ENCODE results near the gene NLRP9. TPM values are rescaled to one million over a fixed set of nuclear protein-coding genes. Genes with fewer than 3 reads are reported as not detected.
A peak's percentile ranks its signal among the peaks of the same experiment; 100 is the strongest.

The NLRP9 gene
- polyA plus RNA-seq, 6 donors from 2014 or later: not detected

GRCh38 chr19:55672418-55672817 lies 65.8 kb downstream of the NLRP9 start:
- Mint-ChIP-seq H3K4me3 (peak overlapping the region in 1 of 8 donors; percentile 76), H3K4me1 (peaks cover 36 to 67% (median 52%) of the 10 kb centered on the region in 3 donors), H3K9me3 (no peaks in the 10 kb centered on the region), H3K27ac (peak overlapping the region in 5 of 6 donors; percentile 27 to 96 (median 63)), H3K36me3 (peaks cover 0 to 15% of the 10 kb centered on the region in 2 donors), H3K27me3 (no peaks in the 10 kb centered on the region)
- DNase-seq: no peak
- no peak for ATAC-seq (ENCODE audit: low read depth in 2 of 2)

- H3K4me1 Mint-ChIP-seq: peaks cover 29 to 57% (median 39%) of the 10 kb centered on the region in 3 donors
- DNase-seq (no peak), ATAC-seq (ENCODE audit: low read depth in 2 of 2) (no peak)
- peaks cover 0 to 8% of the 10 kb centered on the region in 2 donors for H3K36me3 Mint-ChIP-seq
- H3K4me3 Mint-ChIP-seq: peak overlapping the region in 1 of 8 donors; percentile 69
- H3K27ac Mint-ChIP-seq: peak overlapping the region in 3 of 6 donors; percentile 36 to 87 (median 82)
- H3K27me3 Mint-ChIP-seq: no peaks in the 10 kb centered on the region
- H3K9me3 Mint-ChIP-seq: no peaks in the 10 kb centered on the region
Measured at GRCh38 chr19:55671054-55671378, 67.2 kb downstream of the NLRP9 start.

GRCh38 chr19:55670280-55671053 lies 67.7 kb downstream of the NLRP9 start:
- no peak for DNase-seq
- Mint-ChIP-seq H3K27me3 (no peaks in the 10 kb centered on the region), H3K4me1 (peaks cover 25 to 55% (median 34%) of the 10 kb centered on the region in 3 donors), H3K36me3 (peaks cover 0 to 4% of the 10 kb centered on the region in 2 donors), H3K9me3 (no peaks in the 10 kb centered on the region), H3K27ac (peak overlapping the region in 1 of 6 donors; percentile 85), H3K4me3 (peak overlapping the region in 1 of 8 donors; percentile 69)
- no peak for ATAC-seq (ENCODE audit: low read depth in 2 of 2)

GRCh38 chr19:55669418-55670279 lies 68.6 kb downstream of the NLRP9 start:
- Mint-ChIP-seq H3K4me1 (peaks cover 23 to 51% (median 33%) of the 10 kb centered on the region in 3 donors), H3K4me3 (peak overlapping the region in 1 of 8 donors; percentile 30), H3K27me3 (no peaks in the 10 kb centered on the region), H3K36me3 (no peaks in the 10 kb centered on the region), H3K27ac (peak overlapping the region in 1 of 6 donors; percentile 36), H3K9me3 (no peaks in the 10 kb centered on the region)
- DNase-seq (no peak), ATAC-seq (ENCODE audit: low read depth in 2 of 2) (no peak)

- peak overlapping the region in 1 of 6 donors; percentile 36 for H3K27ac Mint-ChIP-seq
- no peaks in the 10 kb centered on the region for H3K27me3 Mint-ChIP-seq
- H3K4me1 Mint-ChIP-seq: peaks cover 18 to 47% (median 34%) of the 10 kb centered on the region in 3 donors
- H3K4me3 Mint-ChIP-seq: no peak overlapping the region
- H3K9me3 Mint-ChIP-seq: no peaks in the 10 kb centered on the region
- DNase-seq (no peak), ATAC-seq (ENCODE audit: low read depth in 2 of 2) (no peak)
- H3K36me3 Mint-ChIP-seq: peaks cover 0 to 6% of the 10 kb centered on the region in 2 donors
Measured at GRCh38 chr19:55668603-55669348, 69.4 kb downstream of the NLRP9 start.

- Mint-ChIP-seq H3K36me3 (peaks cover 3 to 14% of the 10 kb centered on the region in 2 donors), H3K27ac (peak overlapping the region in 1 of 6 donors; percentile 41), H3K4me1 (peaks cover 23 to 49% (median 29%) of the 10 kb centered on the region in 3 donors), H3K27me3 (no peaks in the 10 kb centered on the region), H3K4me3 (no peak overlapping the region), H3K9me3 (no peaks in the 10 kb centered on the region)
- ATAC-seq (ENCODE audit: low read depth in 2 of 2): no peak
- DNase-seq: no peak
Measured at GRCh38 chr19:55667958-55668357, 70.2 kb downstream of the NLRP9 start.

- Mint-ChIP-seq H3K36me3 (peaks cover 7 to 18% of the 10 kb centered on the region in 2 donors), H3K27me3 (no peaks in the 10 kb centered on the region), H3K4me1 (peaks cover 28 to 53% (median 31%) of the 10 kb centered on the region in 3 donors), H3K4me3 (peak overlapping the region in 1 of 8 donors; percentile 24), H3K9me3 (no peaks in the 10 kb centered on the region), H3K27ac (peak overlapping the region in 2 of 6 donors; percentile 41 to 49)
- DNase-seq (no peak), ATAC-seq (ENCODE audit: low read depth in 2 of 2) (no peak)
Measured at GRCh38 chr19:55667511-55667910, 70.7 kb downstream of the NLRP9 start.

GRCh38 chr19:55667006-55667381 lies 71.2 kb downstream of the NLRP9 start:
- peak overlapping the region in 1 of 8 donors; percentile 24 for H3K4me3 Mint-ChIP-seq
- no peaks in the 10 kb centered on the region for H3K9me3 Mint-ChIP-seq
- ATAC-seq (ENCODE audit: low read depth in 2 of 2): no peak
- no peak for DNase-seq
- peaks cover 7 to 24% of the 10 kb centered on the region in 2 donors for H3K36me3 Mint-ChIP-seq
- peak overlapping the region in 1 of 6 donors; percentile 32 for H3K27ac Mint-ChIP-seq
- H3K27me3 Mint-ChIP-seq: no peaks in the 10 kb centered on the region
- peaks cover 30 to 53% (median 32%) of the 10 kb centered on the region in 3 donors for H3K4me1 Mint-ChIP-seq

- Mint-ChIP-seq H3K36me3 (peaks cover 7 to 29% of the 10 kb centered on the region in 2 donors), H3K27ac (peak overlapping the region in 2 of 6 donors; percentile 32 to 49), H3K4me3 (no peak overlapping the region), H3K27me3 (no peaks in the 10 kb centered on the region), H3K4me1 (peaks cover 30 to 54% (median 35%) of the 10 kb centered on the region in 3 donors), H3K9me3 (no peaks in the 10 kb centered on the region)
- DNase-seq (no peak), ATAC-seq (ENCODE audit: low read depth in 2 of 2) (no peak)
Measured at GRCh38 chr19:55666343-55667005, 71.7 kb downstream of the NLRP9 start.

GRCh38 chr19:55663846-55664536 lies 74.2 kb downstream of the NLRP9 start:
- no peak for DNase-seq

GRCh38 chr19:55661826-55662225 lies 76.4 kb downstream of the NLRP9 start:
- Mint-ChIP-seq H3K36me3 (peaks cover 7 to 38% of the 10 kb centered on the region in 2 donors), H3K27me3 (no peaks in the 10 kb centered on the region), H3K9me3 (no peaks in the 10 kb centered on the region), H3K27ac (peak overlapping the region in 1 of 6 donors; percentile 84), H3K4me3 (peak overlapping the region in 2 of 8 donors; percentile 62 to 70), H3K4me1 (peaks cover 42 to 59% (median 47%) of the 10 kb centered on the region in 3 donors)
- ATAC-seq (ENCODE audit: low read depth in 2 of 2): no peak
- DNase-seq: no peak

More at GRCh38 chr19:55663846-55664536, 74.2 kb downstream of the NLRP9 start:
- Mint-ChIP-seq H3K4me1 (peaks cover 30 to 53% (median 38%) of the 10 kb centered on the region in 3 donors), H3K36me3 (peaks cover 7 to 38% of the 10 kb centered on the region in 2 donors), H3K4me3 (no peak overlapping the region), H3K27me3 (no peaks in the 10 kb centered on the region), H3K27ac (no peak overlapping the region), H3K9me3 (no peaks in the 10 kb centered on the region)
- ATAC-seq (ENCODE audit: low read depth in 2 of 2): no peak

GRCh38 chr19:55660991-55661390 lies 77.2 kb downstream of the NLRP9 start:
- no peaks in the 10 kb centered on the region for H3K27me3 Mint-ChIP-seq
- H3K4me1 Mint-ChIP-seq: peaks cover 51 to 61% (median 51%) of the 10 kb centered on the region in 3 donors
- peaks cover 7 to 38% of the 10 kb centered on the region in 2 donors for H3K36me3 Mint-ChIP-seq
- DNase-seq: no peak
- H3K4me3 Mint-ChIP-seq: no peak overlapping the region
- ATAC-seq (ENCODE audit: low read depth in 2 of 2): no peak
- H3K27ac Mint-ChIP-seq: peak overlapping the region in 3 of 6 donors; percentile 7 to 84 (median 53)
- no peaks in the 10 kb centered on the region for H3K9me3 Mint-ChIP-seq
